HG03196 (cell line): ENCODE measurements around the gene DHRS7.
"Not testable (repeated sequence)": the region's sequence is repeated elsewhere in the genome, so short reads cannot be mapped to it uniquely, and the experiment has no call there.

Source experiments
- ATAC-seq: cut with Tn5 transposase; IDR thresholded peaks from one replicate; pipeline ENCODE4 v1.9.1; 2021; ENCODE audit not compliant: unreplicated experiment

DHRS7 gene

DNA sequence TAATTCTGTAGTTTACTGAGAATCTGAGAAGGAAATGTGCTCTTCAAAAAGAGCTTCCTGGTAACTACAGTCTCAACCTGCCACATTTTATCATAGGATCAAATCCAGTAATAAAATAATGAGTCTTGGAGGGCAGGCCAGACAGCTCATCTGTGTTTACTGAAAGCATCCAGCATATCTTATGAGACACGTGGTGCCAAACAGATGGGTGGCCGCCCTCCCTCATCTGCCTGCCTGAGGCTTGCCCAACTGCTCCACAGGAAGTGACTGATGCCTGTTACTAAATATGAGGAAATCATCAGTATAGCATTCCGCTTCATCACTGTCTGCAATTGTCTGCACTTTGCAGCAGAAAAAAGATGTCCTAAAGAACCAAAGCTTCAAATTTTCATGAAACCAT, 13.5 kb downstream of the DHRS7 start:
- ATAC-seq, result peak; percentile 87

- ATAC-seq, result no peak
These were observed 30.5 kb downstream of the DHRS7 start for GRCh38 chr14:60134702-60135101.

DNA sequence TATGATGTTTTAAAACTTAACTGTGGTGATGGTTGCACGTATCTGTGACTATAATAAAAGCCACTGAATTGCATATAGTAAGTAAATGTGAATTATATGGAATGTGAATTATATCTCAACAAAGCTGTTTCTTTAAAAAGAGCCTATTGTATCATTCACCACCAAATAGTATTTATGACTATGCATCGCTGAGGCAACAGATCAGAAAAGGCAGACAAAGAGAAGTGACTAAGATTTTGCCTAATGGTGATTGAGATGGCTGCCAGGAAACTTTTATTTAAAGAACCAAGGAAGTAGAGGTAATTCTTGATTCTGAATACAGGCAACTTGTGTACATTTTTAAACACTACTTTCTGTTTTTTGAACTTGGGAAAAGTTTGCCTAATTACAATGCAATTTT, 31.7 kb downstream of the DHRS7 start:
- no peak for ATAC-seq

- ATAC-seq, result no peak
These were observed 39.3 kb downstream of the DHRS7 start for GRCh38 chr14:60125918-60126317.

- ATAC-seq, result no peak
These were observed 49.0 kb downstream of the DHRS7 start for GRCh38 chr14:60116181-60116580.

- no peak for ATAC-seq
These were observed 50.3 kb downstream of the DHRS7 start for GRCh38 chr14:60114881-60115280.

DNA sequence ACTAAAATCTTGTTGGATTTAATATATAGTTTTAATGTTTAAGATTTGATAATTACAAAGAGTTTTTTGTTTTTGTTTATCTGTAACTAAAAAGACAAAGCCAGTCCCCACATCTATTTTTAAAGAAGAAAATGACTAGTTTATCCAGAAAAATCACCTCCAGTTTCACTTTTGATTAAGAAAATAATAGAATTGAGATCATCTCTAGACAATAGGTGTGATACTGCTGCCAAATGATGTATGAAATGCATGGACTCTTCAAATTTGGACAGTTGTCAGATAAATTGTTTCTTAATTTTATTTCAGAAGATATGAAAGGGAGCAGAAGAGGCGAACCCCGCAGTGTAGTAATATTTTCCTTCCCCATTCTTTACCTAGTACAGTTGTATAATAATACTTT, 53.5 kb downstream of the DHRS7 start:
- ATAC-seq, result no peak

- no peak for ATAC-seq
These were observed 57.7 kb downstream of the DHRS7 start for GRCh38 chr14:60107477-60107876.

- no peak for ATAC-seq
These were observed 58.9 kb downstream of the DHRS7 start for GRCh38 chr14:60106339-60106738.

DNA sequence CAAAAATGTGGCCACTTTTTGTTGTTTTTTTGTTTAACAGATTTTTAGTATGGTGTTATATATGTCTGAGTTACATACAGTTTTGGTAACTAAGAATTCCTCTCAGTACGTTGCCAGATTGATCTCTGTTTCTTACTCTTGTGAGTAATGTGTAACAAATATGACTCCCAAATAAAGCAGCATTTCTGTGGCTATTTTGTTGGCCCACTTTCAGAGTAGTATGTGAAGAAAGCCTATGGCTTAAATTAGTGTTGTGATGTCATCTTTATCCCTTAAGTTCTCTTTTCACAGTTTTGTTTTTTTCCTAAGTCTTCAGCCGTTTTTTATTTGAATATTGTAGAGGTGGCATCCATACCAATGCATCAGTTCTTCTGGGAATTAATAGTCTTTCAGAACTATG, 62.8 kb downstream of the DHRS7 start:
- ATAC-seq, result no peak

GRCh38 chr14:60101786-60102185, 63.4 kb downstream of the DHRS7 start:
- no peak for ATAC-seq

- ATAC-seq, result not testable (repeated sequence)
These were observed 65.3 kb downstream of the DHRS7 start for GRCh38 chr14:60099855-60100254.

- no peak for ATAC-seq
These were observed 67.2 kb downstream of the DHRS7 start for GRCh38 chr14:60097974-60098373.

DNA sequence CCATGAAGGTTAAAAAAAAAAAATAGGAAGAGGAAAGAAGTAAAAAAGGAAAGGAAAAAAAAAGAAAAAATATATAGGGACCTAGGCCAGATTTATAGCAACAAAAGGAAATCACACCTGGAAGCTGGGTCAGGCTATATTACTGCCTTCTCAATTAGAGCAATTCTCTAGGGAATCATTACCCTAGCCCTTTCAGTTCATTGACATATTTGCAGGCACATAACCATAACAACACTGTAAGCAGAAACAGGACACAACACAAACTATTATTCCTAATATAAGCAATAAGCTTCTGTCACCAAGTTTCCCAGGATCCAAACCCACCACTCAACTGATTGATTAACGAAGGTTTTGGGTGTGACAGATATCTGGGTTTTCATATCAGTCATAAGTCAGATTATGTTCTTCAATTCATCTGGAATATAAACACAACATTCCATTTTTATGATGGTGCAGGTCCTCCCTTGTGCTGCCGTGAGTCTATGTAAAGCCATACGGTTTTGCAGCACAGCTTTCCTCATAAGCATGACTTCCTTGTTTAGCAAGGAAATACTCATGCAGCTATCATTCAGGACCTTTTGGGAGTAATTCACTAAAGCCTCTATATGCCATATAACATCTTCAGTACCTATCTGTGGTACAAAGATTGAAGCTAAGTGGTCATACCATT, 69.3 kb downstream of the DHRS7 start:
- ATAC-seq, result no peak

GRCh38 chr14:60095231-60095630, 70.0 kb downstream of the DHRS7 start:
- ATAC-seq, result no peak

- no peak for ATAC-seq
These were observed 70.8 kb downstream of the DHRS7 start for GRCh38 chr14:60094306-60094897.
